Left forelimb (tissue), 1 donor: ENCODE measurements around the gene TMCO4.

Experiments used
- DNase-seq: peaks from one replicate; pipeline ENCODE4 v3.0.0-alpha.2; 2018; ENCODE audit warnings: low spot score

The TMCO4 gene

DNA sequence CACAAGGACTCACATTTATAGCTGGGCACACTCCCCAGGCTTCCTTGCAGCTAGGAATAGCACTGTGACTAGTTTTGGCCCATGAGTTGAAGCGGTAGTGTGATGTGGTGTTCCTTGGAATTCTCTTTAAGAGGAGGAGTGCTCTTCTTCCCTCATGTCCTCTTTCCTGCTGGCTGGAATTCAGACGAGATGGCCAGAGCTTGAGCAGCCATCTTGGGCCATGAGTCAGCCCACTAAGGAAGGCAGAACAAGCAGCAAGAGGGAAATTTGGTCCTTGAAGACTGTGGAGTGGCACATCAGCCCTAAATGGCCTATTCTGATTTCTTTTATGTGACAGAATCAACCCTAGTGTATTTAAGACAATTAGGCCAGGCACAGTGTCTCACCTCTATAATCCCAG, 115.0 kb downstream of the TMCO4 start:
- no peak for DNase-seq

DNA sequence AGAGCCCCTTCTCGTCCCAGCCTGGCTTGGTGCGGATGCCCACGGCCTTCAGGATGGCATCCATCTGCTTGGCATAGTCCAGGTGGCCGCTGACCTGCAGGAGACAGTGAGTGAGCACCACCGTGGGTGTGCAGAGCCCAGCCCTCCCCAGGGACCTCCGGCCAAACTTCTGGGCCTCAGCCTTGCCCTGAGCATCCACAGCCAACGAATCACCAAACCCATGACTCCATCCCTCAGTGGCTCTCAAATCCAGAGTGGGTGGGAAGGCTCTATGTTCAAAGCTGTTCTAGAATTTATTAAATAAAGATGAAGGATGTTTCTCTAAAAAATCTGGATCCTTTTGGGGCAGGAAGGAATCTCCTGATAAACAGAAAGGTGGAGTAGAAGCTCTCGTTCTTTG, 116.4 kb downstream of the TMCO4 start:
- DNase-seq = no peak

DNA sequence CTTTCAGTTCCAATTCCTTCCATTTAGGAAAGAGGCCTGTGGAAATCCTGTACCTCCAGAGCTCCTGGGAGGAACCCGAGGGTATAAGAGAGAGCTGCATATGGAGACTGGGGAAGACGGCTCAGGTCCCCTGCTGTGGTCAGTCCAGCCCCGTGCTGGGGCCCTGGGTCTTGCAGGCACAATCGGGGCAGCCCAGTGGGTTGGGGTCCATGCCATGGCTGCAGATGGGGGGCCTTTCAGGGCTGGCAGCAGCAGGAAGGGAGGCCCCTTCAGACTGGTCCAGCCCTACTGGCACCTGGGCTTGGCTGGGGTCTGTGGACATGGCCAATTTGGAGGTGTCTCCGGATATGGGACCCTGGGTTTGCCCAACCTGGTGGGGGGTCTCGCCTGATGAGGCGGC, 116.8 kb downstream of the TMCO4 start:
- no peak for DNase-seq

DNA sequence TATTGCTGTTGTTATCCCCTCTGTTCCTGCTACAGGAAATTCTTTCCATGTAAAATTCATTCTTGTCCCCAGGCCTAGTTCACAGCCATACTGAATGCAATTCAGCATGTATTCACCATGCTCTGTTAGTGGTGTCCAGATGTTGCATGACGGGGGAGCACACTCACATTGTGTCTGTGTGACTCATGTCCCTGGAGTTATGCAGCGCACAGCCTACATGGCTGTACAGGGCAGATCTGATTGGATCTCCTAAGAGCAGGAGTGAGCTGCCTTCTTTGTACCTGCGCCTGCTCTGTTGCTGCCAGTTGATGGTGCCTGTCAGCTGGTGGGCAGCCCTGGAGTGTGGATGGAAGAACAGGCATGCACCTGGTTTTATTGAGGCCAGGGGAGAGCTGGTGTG, 117.5 kb downstream of the TMCO4 start:
- no peak for DNase-seq

DNA sequence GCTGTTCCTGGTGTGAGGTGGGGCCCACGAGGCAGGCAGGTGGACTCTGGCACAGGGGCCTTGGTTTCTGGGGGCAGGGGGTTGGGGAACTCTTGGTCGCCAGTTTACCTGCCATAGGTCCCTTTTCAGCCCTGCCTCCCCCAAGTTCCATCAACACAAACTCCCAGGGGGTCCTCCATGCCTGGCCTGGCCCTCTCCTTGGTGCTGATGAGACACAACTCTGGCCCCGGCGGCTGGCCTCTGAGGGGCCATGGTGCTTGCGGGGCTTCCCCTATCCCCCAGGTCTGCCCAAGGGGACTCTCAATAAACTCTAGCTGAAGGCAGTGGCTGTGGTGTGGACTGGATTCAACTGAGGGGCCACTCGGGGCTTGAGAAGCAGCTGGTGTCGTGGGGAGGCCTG, 119.1 kb downstream of the TMCO4 start:
- no peak for DNase-seq

DNA sequence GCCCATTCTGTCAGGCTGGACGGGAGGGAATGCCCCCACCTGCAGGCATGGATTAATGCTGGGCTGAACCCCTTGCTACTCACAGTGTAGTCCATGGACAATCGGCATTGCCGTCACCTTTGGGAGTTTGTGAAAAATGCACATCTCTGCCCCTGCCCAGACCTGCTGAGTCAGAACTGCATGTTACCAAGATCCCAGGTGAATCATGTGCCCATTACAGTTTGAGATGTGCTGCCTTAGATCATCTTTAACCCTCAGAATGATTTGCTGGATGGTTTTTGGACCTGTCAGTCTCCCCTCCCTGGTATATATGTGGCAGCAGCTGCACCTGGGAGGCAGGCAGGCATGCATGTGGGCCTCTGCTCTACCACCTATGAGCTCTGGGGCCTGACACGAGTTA, 120.0 kb downstream of the TMCO4 start:
- no peak for DNase-seq

DNA sequence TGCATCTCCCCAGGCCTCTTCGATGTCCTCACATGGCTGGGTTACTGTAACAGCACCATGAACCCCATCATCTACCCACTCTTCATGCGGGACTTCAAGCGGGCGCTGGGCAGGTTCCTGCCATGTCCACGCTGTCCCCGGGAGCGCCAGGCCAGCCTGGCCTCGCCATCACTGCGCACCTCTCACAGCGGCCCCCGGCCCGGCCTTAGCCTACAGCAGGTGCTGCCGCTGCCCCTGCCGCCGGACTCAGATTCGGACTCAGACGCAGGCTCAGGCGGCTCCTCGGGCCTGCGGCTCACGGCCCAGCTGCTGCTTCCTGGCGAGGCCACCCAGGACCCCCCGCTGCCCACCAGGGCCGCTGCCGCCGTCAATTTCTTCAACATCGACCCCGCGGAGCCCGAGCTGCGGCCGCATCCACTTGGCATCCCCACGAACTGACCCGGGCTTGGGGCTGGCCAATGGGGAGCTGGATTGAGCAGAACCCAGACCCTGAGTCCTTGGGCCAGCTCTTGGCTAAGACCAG, 120.7 kb downstream of the TMCO4 start:
- no peak for DNase-seq

DNA sequence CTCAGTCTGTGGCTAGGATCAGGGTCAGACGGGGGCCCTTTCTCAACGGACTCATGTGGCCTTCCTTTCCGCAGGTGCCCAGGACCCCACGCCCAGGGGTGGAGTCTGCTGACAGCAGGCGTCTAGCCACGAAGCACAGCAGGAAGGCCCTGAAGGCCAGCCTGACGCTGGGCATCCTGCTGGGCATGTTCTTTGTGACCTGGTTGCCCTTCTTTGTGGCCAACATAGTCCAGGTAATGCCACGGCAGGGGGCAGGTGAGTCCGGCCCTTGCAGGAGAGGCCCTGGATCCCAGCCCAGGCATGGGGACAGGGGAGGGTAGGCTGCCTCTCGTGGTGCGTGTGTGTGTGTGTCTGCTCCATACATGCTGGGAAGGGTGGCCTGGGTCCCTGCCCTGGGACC, 121.2 kb downstream of the TMCO4 start:
- no peak for DNase-seq

DNA sequence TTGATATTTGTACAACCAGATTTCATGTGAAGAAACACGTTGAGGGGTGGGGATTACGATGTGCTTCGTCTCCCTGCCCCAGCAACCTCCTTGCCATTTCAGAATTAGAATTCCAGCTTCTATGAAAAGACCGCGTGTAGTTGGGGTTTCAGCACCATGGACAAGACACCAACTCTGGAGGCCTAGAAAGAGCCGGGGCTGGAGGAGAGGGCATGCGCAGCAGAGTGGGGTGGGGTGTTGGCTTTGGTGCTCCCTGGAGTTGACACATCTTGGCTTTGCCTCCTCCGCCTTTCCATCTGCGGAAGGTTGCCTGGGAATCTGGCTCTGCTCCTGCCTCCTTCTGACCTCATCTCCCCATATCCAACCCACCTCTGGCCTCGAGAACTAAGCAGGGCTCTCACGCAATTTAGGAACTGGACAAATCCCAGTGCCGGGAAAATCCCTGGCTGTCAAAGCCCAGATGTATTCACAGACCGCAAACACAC, 123.2 kb downstream of the TMCO4 start:
- DNase-seq = no peak

DNA sequence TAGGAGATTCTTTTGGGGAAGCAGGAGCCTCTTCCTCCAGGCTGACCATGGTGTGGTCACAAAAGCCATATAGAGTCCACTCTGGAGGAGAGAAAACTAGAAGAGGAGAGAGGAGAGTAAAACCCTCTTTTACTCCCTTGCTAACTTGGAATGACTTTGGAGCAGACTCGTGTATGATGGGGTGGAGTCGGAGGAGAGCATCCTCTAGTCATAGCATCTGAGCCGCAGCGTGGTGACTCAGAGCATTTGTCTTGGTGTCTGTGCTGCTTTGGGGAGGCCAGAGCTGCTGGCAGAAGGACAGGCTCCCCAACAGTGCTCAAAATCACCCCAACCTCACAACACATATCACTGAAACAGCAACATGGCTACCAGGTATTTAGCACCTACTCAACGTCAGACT, 123.9 kb downstream of the TMCO4 start:
- no peak for DNase-seq

DNA sequence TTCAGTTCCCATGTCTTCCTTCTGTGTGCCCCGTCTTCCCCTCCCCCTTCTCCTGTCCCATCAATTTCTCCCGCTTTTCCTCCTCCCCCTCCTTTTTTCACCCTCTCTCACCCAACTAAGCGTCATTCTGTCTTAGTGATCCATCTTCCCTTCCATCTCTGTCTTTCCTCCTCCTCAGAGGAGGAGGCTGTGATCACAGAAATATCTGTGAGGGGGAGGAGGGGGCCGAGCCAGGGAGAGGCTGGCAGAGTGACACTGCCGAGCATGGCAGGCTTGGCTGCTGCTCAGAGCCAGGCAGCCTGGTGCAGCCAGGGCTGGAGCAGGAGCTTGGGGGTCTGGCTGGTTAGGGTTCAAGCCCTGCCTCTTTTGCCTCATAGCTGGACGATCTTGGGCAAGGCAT, 127.5 kb downstream of the TMCO4 start:
- no peak for DNase-seq

DNA sequence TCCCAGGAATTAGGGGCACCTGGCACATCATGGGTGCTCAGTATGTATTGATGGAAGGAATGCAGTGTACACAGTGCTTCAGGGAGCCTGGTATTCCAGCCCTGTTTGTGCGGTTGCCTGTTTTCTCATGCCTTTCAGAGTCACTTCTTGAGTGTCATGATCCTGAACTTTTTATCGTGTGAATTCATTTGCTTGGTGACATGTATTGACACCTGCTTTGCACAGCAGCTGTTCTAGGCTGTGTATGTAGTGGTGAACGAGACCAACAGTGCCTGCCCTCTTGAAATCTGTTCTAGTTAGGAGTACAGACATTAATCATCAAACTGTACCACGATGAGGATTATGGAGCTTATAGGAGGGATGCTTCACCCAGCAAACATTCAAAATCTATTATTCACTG, 128.9 kb downstream of the TMCO4 start:
- DNase-seq = no peak

DNA sequence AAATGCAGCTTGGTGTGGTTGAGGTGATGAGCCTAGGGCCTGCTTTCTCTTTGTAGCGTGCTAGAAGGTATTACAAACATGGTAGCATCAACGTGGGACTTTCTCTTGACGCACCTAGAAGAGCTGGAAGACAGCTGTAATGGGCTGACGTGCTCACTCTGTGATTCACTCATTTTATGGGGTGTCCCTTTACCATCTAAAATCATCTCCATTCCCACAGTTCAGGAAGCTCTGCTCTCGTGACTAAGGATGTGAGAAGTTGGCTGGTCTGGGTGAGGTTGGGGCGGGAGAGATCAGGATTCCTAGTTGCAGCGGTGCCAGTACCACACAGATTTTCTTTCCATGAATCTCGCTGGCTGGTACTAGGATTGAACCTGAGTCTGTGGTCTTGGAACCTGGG, 130.8 kb downstream of the TMCO4 start:
- no peak for DNase-seq

DNA sequence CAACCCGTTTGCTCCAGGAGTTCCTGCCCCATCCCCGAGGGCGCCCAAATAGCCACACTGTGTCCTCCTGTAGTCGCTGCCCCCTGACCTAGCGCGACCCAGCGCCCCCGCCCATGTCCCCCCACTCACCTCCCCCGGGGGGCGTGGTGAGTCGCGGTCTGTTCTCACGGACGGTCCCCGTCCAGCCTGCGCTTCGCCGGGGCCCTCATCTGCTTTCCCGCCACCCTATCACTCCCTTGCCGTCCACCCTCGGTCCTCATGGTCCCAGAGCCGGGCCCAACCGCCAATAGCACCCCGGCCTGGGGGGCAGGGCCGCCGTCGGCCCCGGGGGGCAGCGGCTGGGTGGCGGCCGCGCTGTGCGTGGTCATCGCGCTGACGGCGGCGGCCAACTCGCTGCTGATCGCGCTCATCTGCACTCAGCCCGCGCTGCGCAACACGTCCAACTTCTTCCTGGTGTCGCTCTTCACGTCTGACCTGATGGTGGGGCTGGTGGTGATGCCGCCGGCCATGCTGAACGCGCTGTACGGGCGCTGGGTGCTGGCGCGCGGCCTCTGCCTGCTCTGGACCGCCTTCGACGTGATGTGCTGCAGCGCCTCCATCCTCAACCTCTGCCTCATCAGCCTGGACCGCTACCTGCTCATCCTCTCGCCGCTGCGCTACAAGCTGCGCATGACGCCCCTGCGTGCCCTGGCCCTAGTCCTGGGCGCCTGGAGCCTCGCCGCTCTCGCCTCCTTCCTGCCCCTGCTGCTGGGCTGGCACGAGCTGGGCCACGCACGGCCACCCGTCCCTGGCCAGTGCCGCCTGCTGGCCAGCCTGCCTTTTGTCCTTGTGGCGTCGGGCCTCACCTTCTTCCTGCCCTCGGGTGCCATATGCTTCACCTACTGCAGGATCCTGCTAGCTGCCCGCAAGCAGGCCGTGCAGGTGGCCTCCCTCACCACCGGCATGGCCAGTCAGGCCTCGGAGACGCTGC, 133.9 kb downstream of the TMCO4 start:
- DNase-seq = no peak

DNA sequence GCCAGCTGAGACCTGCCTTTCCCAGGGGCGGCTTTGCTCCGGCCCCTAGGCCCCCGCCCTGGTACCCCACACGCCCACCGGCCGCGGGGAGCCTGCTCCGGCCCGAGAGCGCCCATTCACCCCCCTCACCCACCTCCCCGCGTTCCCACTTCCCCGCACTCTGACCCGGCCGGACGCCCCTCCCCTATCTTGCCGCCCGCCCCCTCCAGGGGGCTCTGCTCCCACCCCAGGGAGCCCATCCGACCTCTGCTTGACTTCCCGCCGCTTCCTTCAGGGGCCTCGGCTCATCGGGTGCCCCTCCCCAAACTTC, 134.6 kb downstream of the TMCO4 start:
- no peak for DNase-seq

DNA sequence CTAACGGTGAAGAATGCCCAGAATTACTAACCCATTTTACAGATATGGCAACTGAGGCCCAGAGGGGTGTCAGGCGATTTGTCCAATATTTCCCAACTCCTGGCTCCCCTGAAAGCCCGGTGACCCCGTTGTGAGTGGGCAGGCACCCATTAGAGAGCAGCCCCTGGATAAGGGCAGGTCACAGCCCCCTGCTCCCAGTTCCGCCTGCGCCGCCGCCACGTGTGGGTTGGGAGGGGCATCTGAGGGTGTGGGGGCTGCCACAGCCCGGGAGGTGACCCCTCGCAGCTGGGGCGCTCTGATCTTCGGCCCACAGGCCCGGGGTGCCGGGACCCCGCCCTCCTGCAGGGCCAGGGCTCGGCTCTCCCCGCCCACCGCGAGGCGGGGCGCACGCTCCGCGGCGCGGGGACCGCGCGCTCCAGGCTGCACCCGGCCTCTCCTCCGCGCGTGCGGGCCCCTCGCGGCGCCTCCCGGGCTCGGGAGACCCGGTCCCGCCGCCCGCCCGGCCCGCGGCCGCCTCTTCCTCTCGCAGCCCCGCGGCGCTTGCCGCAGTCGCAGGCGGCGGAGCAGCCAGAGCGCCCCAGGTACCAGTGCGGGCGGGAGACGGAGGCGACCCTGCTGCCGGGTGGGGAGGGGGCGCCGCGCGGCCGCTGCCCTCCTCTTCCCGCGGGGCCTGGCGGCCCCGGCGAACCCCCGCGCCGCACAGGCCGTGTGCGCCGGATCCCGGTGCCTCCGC, 135.1 kb downstream of the TMCO4 start, which contains the start of gene HTR6:
Gene HTR6, plus strand, starts transcription at position 423 of the 733 bp plus-strand sequence. CDS start 879 bp downstream, outside the sequence.
- DNase-seq = no peak

DNA sequence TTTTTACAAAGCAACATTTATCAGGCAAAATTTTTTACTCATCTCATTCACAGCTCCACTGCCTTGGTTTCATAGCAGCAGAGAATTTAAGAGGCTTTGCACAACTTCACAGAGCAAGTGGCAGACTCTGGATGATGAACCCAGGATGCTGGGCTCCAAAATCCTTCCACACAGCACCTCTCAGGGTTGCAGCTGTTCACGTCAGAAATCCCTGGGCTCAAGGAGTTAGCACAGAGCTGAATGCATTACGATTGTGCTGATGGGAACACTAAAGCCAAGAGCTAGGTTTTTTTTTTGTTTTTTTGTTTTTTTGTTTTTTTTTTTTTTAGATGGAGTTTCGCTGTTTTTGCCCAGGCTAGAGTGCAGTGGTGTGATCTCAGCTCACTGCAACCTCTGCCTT, 137.4 kb downstream of the TMCO4 start:
- no peak for DNase-seq

DNA sequence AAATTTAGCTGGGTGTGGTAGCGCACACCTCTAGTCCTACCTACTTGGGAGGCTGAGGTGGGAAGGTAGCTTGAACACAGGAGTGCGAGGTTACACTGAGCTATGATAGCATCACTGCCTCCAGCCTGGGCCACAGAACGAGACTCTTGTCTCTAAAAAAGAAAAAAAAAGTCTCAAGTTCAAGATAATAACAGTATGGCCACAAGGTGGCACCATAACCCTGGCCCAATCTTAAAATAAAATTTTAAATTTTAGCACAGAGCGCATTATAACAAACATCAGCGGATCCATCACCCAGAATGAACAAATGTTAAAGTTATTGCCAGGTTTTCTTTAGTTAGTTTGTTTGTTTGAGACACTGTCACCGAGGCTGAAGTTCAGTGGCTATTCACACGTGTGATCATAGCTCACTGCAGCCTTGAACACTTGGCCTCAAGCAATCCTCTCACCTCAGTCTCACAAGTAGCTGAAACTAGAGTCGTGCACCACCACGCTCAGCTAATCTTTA, 137.9 kb downstream of the TMCO4 start:
- no peak for DNase-seq

DNA sequence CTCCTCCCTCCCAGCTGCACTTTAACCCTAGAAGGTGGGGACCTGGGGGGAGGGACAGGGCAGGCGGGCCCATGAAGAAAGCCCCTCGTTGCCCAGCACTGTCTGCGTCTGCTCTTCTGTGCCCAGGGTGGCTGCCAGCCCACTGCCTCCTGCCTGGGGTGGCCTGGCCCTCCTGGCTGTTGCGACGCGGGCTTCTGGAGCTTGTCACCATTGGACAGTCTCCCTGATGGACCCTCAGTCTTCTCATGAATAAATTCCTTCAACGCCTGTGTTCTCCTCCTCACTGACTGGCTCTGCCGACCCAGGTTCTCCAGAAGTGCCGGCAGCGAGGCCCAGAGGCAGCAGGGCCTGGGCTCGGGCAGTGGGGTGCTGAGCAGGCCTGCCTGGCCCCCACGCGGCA, 141.5 kb downstream of the TMCO4 start:
- no peak for DNase-seq

DNA sequence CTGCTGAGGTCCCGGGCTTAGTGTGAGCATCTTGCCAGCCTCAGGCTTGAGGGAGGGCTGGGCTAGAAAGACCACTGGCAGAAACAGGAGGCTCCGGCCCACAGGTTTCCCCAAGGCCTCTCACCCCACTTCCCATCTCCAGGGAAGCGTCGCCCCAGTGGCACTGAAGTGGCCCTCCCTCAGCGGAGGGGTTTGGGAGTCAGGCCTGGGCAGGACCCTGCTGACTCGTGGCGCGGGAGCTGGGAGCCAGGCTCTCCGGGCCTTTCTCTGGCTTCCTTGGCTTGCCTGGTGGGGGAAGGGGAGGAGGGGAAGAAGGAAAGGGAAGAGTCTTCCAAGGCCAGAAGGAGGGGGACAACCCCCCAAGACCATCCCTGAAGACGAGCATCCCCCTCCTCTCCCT, 142.2 kb downstream of the TMCO4 start:
- DNase-seq = no peak

DNA sequence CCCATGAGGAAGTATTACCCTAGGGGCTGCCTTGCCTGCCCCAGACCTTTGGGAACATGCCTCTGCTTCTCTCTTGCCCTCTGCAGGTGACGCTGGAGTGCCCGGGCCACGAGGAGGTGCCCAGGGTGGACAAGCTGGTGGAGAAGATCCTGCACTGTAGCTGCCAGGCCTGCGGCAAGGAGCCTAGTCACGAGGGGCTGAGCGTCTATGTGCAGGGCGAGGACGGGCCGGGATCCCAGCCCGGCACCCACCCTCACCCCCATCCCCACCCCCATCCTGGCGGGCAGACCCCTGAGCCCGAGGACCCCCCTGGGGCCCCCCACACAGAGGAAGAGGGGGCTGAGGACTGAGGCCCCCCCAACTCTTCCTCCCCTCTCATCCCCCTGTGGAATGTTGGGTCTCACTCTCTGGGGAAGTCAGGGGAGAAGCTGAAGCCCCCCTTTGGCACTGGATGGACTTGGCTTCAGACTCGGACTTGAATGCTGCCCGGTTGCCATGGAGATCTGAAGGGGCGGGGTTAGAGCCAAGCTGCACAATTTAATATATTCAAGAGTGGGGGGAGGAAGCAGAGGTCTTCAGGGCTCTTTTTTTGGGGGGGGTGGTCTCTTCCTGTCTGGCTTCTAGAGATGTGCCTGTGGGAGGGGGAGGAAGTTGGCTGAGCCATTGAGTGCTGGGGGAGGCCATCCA, 142.8 kb downstream of the TMCO4 start:
- no peak for DNase-seq

DNA sequence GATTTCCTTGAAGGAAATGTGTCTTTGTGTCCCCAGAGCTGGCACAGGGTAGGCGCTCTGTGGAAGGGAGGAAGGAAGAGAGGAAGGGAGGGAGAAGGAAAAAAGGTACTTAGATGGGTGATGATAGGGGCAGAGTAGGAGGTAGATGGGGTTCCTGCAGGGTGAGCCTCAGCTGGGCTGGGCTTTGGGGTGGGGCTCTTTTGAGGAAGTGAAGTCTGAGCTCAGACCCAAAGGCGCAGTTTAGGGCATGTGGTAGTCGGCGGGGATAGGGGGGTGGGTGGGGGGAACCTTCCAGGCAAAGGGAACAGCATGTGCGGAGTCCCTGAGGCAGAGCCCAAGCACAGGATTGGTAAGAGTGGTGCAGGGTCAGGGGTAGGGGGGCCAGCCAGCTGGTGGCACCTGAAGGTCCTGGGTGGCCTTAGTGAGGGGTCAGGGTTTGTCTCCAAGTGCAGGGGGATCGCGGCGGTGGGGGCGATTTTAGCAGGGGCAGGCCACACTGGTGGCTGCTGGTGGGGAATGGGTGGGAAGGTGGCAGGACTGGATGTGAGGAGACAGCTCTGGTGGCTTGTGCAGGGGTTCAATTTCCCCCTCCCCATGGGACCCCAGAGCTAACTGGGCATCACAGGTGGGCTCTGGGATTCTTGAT, 143.5 kb downstream of the TMCO4 start:
- DNase-seq = no peak
